Neuronal stem cell (in vitro differentiated cells): ENCODE results near the gene ST7L.

ENCODE experiments used
- DNase-seq: peaks from one replicate; pipeline ENCODE4 v3.0.0-alpha.2; 2013; ENCODE audit warnings: low spot score
- H2AFZ ChIP-seq: one replicate; pipeline ENCODE4 v1.6.1; 2013; ENCODE audit warnings: mild to moderate bottlenecking, low read length, inconsistent platforms
- H2AK5ac ChIP-seq: 2 replicates; pipeline ENCODE4 v1.6.1; 2013; ENCODE audit warnings: low read depth, mild to moderate bottlenecking, inconsistent platforms, low read length, moderate library complexity, mixed read lengths
- H2BK120ac ChIP-seq: 2 replicates; pipeline ENCODE4 v1.6.1; 2013; ENCODE audit warnings: low read depth, mild to moderate bottlenecking, inconsistent platforms, low read length, moderate library complexity, mixed read lengths
- H2BK12ac ChIP-seq: one replicate; pipeline ENCODE4 v1.6.1; 2013; ENCODE audit warnings: low read length, inconsistent platforms
- H2BK15ac ChIP-seq: 2 replicates; pipeline ENCODE4 v1.6.1; 2013; ENCODE audit warnings: mild to moderate bottlenecking, low read length, inconsistent platforms, mixed read lengths
- H2BK5ac ChIP-seq: one replicate; pipeline ENCODE4 v1.6.1; 2013; ENCODE audit warnings: inconsistent platforms, mild to moderate bottlenecking, low read length, moderate library complexity
- H3K14ac ChIP-seq: one replicate; pipeline ENCODE4 v1.6.1; 2013; ENCODE audit warnings: low read length, inconsistent platforms
- H3K18ac ChIP-seq: 2 replicates; pipeline ENCODE4 v1.6.1; 2013; ENCODE audit warnings: low read length, inconsistent platforms
- H3K23ac ChIP-seq: 2 replicates; pipeline ENCODE4 v1.6.1; 2013; ENCODE audit warnings: low read depth, mild to moderate bottlenecking, mixed read lengths, low read length, inconsistent platforms; ENCODE audit not compliant: poor library complexity
- H3K27ac ChIP-seq: replicated peaks from 3 replicates; pipeline ENCODE4 v1.5.1; 2013; ENCODE audit warnings: low read length, inconsistent platforms
- H3K27me3 ChIP-seq, 3 experiments: 2 replicates each; pipeline ENCODE4 v1.6.1; 2013; ENCODE audit warnings: low read length in 3 of 3, mild to moderate bottlenecking in 2 of 3, inconsistent platforms in 1 of 3, low read depth in 1 of 3, mixed read lengths in 1 of 3, moderate library complexity in 1 of 3; ENCODE audit not compliant: control insufficient read depth in 3 of 3, insufficient read depth in 3 of 3
- H3K36me3 ChIP-seq, 2 donors: replicated peaks in 1 of 2; 2 replicates each; pipeline ENCODE4 v1.6.1; 2013; ENCODE audit warnings: low read length in 2 of 2; ENCODE audit not compliant: control insufficient read depth in 2 of 2, insufficient read depth in 2 of 2
- H3K4ac ChIP-seq: 2 replicates; pipeline ENCODE4 v1.6.1; 2013; ENCODE audit warnings: inconsistent platforms, mild to moderate bottlenecking, low read length, moderate library complexity
- H3K4me1 ChIP-seq, 2 donors: 1 replicate in 1 of 2; 2 replicates in 1 of 2; pipeline ENCODE4 v1.6.1; 2013; ENCODE audit warnings: low read length in 2 of 2, low read depth in 1 of 2; ENCODE audit not compliant: control insufficient read depth in 2 of 2, insufficient read depth in 1 of 2
- H3K4me2 ChIP-seq: one replicate; pipeline ENCODE4 v1.6.1; 2013; ENCODE audit warnings: mild to moderate bottlenecking, low read length, inconsistent platforms; ENCODE audit not compliant: insufficient read depth, poor library complexity, severe bottlenecking
- H3K4me3 ChIP-seq, 2 donors: 2 replicates each; pipeline ENCODE4 v1.5.1; 2013; ENCODE audit warnings: low read length in 2 of 2, mild to moderate bottlenecking in 2 of 2, inconsistent platforms in 1 of 2, moderate library complexity in 1 of 2
- H3K79me1 ChIP-seq: one replicate; pipeline ENCODE4 v1.6.1; 2013; ENCODE audit warnings: low read depth, mild to moderate bottlenecking, inconsistent platforms, low read length, moderate library complexity
- H3K9ac ChIP-seq: one replicate; pipeline ENCODE4 v1.6.1; 2013; ENCODE audit warnings: mild to moderate bottlenecking, low read depth, low read length, inconsistent platforms; ENCODE audit not compliant: poor library complexity
- H3K9me3 ChIP-seq, 2 donors: replicated peaks in 1 of 2; 2 replicates each; pipeline versions ENCODE3 to v1.6.1; 2013; ENCODE audit warnings: low read length in 2 of 2, mild to moderate bottlenecking in 2 of 2, inconsistent platforms in 1 of 2, low read depth in 1 of 2, mixed read lengths in 1 of 2, moderate library complexity in 1 of 2; ENCODE audit not compliant: control insufficient read depth in 2 of 2, insufficient read depth in 1 of 2
- H4K8ac ChIP-seq: one replicate; pipeline ENCODE4 v1.6.1; 2013; ENCODE audit warnings: low read depth, mild to moderate bottlenecking, inconsistent platforms, low read length, moderate library complexity
- H4K91ac ChIP-seq: one replicate; pipeline ENCODE4 v1.6.1; 2013; ENCODE audit warnings: low read length, low read depth, mild to moderate bottlenecking, inconsistent platforms; ENCODE audit not compliant: poor library complexity
- WGBS, 2 donors: extraction: QIAGEN DNeasy Blood & Tissue Kit; methylation state at CpG; one replicate each; pipeline ENCODE4 v1.1.7; 2013; ENCODE audit warnings: missing lambda C conversion rate in 2 of 2, mixed read lengths in 1 of 2; ENCODE audit not compliant: insufficient read length in 2 of 2, insufficient replicate concordance in 1 of 2; ENCODE audit errors: extremely low coverage in 2 of 2; 5-methylcytosine and 5-hydroxymethylcytosine counted together

ST7L gene

GRCh38 chr1:112504661-112505399 lies 114.1 kb downstream of the ST7L start:
- no peak overlapping the region for H2AK5ac ChIP-seq
- no peak overlapping the region for H3K4me3 ChIP-seq
- H2BK12ac ChIP-seq, result no peak overlapping the region
- H2AFZ ChIP-seq, result peak overlapping the region; percentile 44
- H3K79me1 ChIP-seq, result no peaks in the 10 kb centered on the region
- H3K36me3 ChIP-seq, result no peaks in the 10 kb centered on the region
- WGBS, 2 donors, result no CpG with 5 or more reads among the region's 6 CpGs
- DNase-seq, result no peak
- H2BK120ac ChIP-seq, result peak overlapping the region; percentile 33
- H3K4me2 ChIP-seq, result no peak overlapping the region
- H2BK5ac ChIP-seq, result no peak overlapping the region
- no peak overlapping the region for H3K23ac ChIP-seq
- no peak overlapping the region for H4K8ac ChIP-seq
- H3K14ac ChIP-seq, result no peak overlapping the region
- no peaks in the 10 kb centered on the region for H3K9me3 ChIP-seq
- H3K4me1 ChIP-seq, result peaks cover 35 to 37% of the 10 kb centered on the region in 2 donors
- no peak overlapping the region for H3K9ac ChIP-seq
- H3K27me3 ChIP-seq, result peaks cover 7 to 32% (median 25%) of the 10 kb centered on the region in 3 experiments
- no peak overlapping the region for H2BK15ac ChIP-seq
- no peak overlapping the region for H4K91ac ChIP-seq
- no peak overlapping the region for H3K4ac ChIP-seq
- no peak overlapping the region for H3K18ac ChIP-seq
- H3K27ac ChIP-seq, result no peak overlapping the region

GRCh38 chr1:112504001-112504660 lies 114.8 kb downstream of the ST7L start:
- peaks cover 2 to 32% (median 18%) of the 10 kb centered on the region in 3 experiments for H3K27me3 ChIP-seq

GRCh38 chr1:112502826-112503225 lies 116.1 kb downstream of the ST7L start:
- Histone ChIP-seq H3K14ac (no peak overlapping the region), H3K36me3 (no peaks in the 10 kb centered on the region), H3K27me3 (peaks cover 0 to 25% (median 8%) of the 10 kb centered on the region in 3 experiments), H2AK5ac (no peak overlapping the region), H3K18ac (no peak overlapping the region), H3K79me1 (no peaks in the 10 kb centered on the region), H4K91ac (no peak overlapping the region), H3K23ac (no peak overlapping the region), H3K4me2 (no peak overlapping the region), H2BK12ac (no peak overlapping the region), H3K9ac (no peak overlapping the region), H2BK5ac (no peak overlapping the region), H2BK15ac (no peak overlapping the region), H3K4me3 (peak overlapping the region in 1 of 2 donors; percentile 47), H3K9me3 (no peaks in the 10 kb centered on the region), H2BK120ac (no peak overlapping the region), H3K27ac (no peak overlapping the region), H3K4ac (no peak overlapping the region), H4K8ac (no peak overlapping the region), H2AFZ (peak overlapping the region; percentile 96), H3K4me1 (peaks cover 30 to 31% of the 10 kb centered on the region in 2 donors)
- DNase-seq, result no peak
- WGBS, 2 donors, result no CpG with 5 or more reads among the region's 2 CpGs

More at GRCh38 chr1:112504001-112504660, 114.8 kb downstream of the ST7L start:
- H3K4me3 ChIP-seq, result no peak overlapping the region
- H2BK120ac ChIP-seq, result no peak overlapping the region
- H3K14ac ChIP-seq, result no peak overlapping the region
- H4K8ac ChIP-seq, result no peak overlapping the region
- H3K27ac ChIP-seq, result no peak overlapping the region
- no peaks in the 10 kb centered on the region for H3K9me3 ChIP-seq
- H4K91ac ChIP-seq, result no peak overlapping the region
- H3K4me2 ChIP-seq, result no peak overlapping the region
- no peak overlapping the region for H2BK12ac ChIP-seq
- peak overlapping the region; percentile 26 for H2AK5ac ChIP-seq
- no peak overlapping the region for H3K4ac ChIP-seq
- H2BK5ac ChIP-seq, result no peak overlapping the region
- no peak overlapping the region for H3K18ac ChIP-seq
- peak overlapping the region; percentile 44 for H2AFZ ChIP-seq
- H2BK15ac ChIP-seq, result no peak overlapping the region
- H3K4me1 ChIP-seq, result peaks cover 33 to 35% of the 10 kb centered on the region in 2 donors
- no peak for DNase-seq
- no peak overlapping the region for H3K23ac ChIP-seq
- WGBS, 2 donors, result 100% methylated on average over 2 of the region's 11 CpGs; no CpG with 5 or more reads in 1 of the 2 donors
- H3K9ac ChIP-seq, result no peak overlapping the region
- no peaks in the 10 kb centered on the region for H3K36me3 ChIP-seq
- H3K79me1 ChIP-seq, result no peaks in the 10 kb centered on the region
